ENCODE results near the gene CUX1. TPM values are rescaled to one million over a fixed set of nuclear protein-coding genes. Genes with fewer than 3 reads are reported as not detected.
A peak's percentile ranks its signal among the peaks of the same experiment; 100 is the strongest.

Gene CUX1
- total RNA-seq, 1 experiment from 2014 or later, result 64.3 TPM

GRCh38 chr7:101893341-101894082, 76.1 kb downstream of the CUX1 start (continued):
- no peak for TF ChIP-seq CTCF (IDR thresholded peaks at IDR 0.05)
- no peak for TF ChIP-seq ZNF423 (CRISPR knock-in tag; IDR thresholded peaks at IDR 0.05)
- TF ChIP-seq CREB1 (CRISPR knock-in tag; IDR thresholded peaks at IDR 0.05), result no peak
- no peak for TF ChIP-seq FOXP1 (CRISPR knock-in tag; IDR thresholded peaks at IDR 0.05; ENCODE audit: borderline replicate concordance)
- no peak for TF ChIP-seq PRRX2 (CRISPR knock-in tag; IDR thresholded peaks at IDR 0.05)
- TF ChIP-seq OVOL2 (CRISPR knock-in tag; IDR thresholded peaks at IDR 0.05; ENCODE audit: borderline replicate concordance), result no peak
- TF ChIP-seq ERG (CRISPR knock-in tag; IDR thresholded peaks at IDR 0.05), result no peak

- H3K4me1 Mint-ChIP-seq, result peaks cover 71% of the 10 kb centered on the region
- H3K27ac Mint-ChIP-seq, result peak overlapping the region; percentile 82; the same call in 1 of the 2 replicates
- no peak for TF ChIP-seq ARID4B (CRISPR knock-in tag; IDR thresholded peaks at IDR 0.05; ENCODE audit: borderline replicate concordance)
- no peak for TF ChIP-seq NFYB (CRISPR knock-in tag; conservative IDR thresholded peaks at IDR 0.05; ENCODE audit: low read depth)
- no peak for TF ChIP-seq SMAD4 (CRISPR knock-in tag; IDR thresholded peaks at IDR 0.05)
- TF ChIP-seq ZNF232 (CRISPR knock-in tag; IDR thresholded peaks at IDR 0.05), result no peak
- no peak for TF ChIP-seq SMAD3 (CRISPR knock-in tag; IDR thresholded peaks at IDR 0.05; ENCODE audit: borderline replicate concordance)
- no peak for TF ChIP-seq ATF1 (CRISPR knock-in tag; IDR thresholded peaks at IDR 0.05)
- TF ChIP-seq AR (CRISPR knock-in tag; IDR thresholded peaks at IDR 0.05), result no peak
- TF ChIP-seq CDX4 (CRISPR knock-in tag; IDR thresholded peaks at IDR 0.05; ENCODE audit: borderline replicate concordance), result no peak
- no peak for TF ChIP-seq E2F4 (CRISPR knock-in tag; IDR thresholded peaks at IDR 0.05; ENCODE audit: borderline replicate concordance, low read depth)
- TF ChIP-seq CREB1 (CRISPR knock-in tag; IDR thresholded peaks at IDR 0.05), result no peak
- no peak for TF ChIP-seq ZNF396 (CRISPR knock-in tag; IDR thresholded peaks at IDR 0.05; ENCODE audit: borderline replicate concordance)
- TF ChIP-seq RORB (CRISPR knock-in tag; IDR thresholded peaks at IDR 0.05), result no peak
- no peak for TF ChIP-seq PREB (CRISPR knock-in tag; IDR thresholded peaks at IDR 0.05; ENCODE audit: borderline replicate concordance)
- H3K9me3 Mint-ChIP-seq, result no peaks in the 10 kb centered on the region
- H3K36me3 Mint-ChIP-seq, result no peaks in the 10 kb centered on the region
- ChIA-PET CTCF (interaction anchor here (0.6 to 1.0 kb wide), 3 partner anchors 17 to 44 kb away, joined by 3 to 4 read pairs (median 3); no protein-coding TSS in a partner anchor), POLR2A (interaction anchor here (0.6 kb wide), 1 partner anchor 280 kb away, joined by 10 read pairs; no protein-coding TSS in a partner anchor)
- no peaks in the 10 kb centered on the region for H3K27me3 Mint-ChIP-seq (ENCODE audit: low read depth)
- no peak overlapping the region for H3K4me3 Mint-ChIP-seq
- ATAC-seq, result no peak
- DNase-seq (ENCODE audit: low spot score), result no peak
These were observed 78.9 kb downstream of the CUX1 start for GRCh38 chr7:101896316-101896715.
